H1 (cell line): Measurements from ENCODE around the gene LHFPL6. TPM values are rescaled to one million over a fixed set of nuclear protein-coding genes. Genes with fewer than 3 reads are reported as not detected.

Experiments
- ATF3 ChIP-seq: IDR thresholded peaks from 2 replicates; pipeline ENCODE4 v1.6.1; 2011; ENCODE audit warnings: low read depth, mild to moderate bottlenecking, low read length; ENCODE audit not compliant: insufficient read depth
- E2F6 ChIP-seq: IDR thresholded peaks from 2 replicates; pipeline ENCODE4 v1.6.1; 2012; ENCODE audit warnings: inconsistent platforms
- KDM1A ChIP-seq: fragments of 200-600, 300-600 bp; sonication (generic); IDR thresholded peaks from 2 replicates; pipeline ENCODE4 v1.7.1; 2016; ENCODE audit warnings: mild to moderate bottlenecking, low read length, borderline replicate concordance
- polyA plus RNA-seq, 7 experiments: library from polyadenylated mRNA; depleted of rRNA in 3 of 7; stranded (reverse) in 5 of 7; unstranded in 2 of 7; fragments of >200 nt in 5 of 7; fragments of 200-250 nt in 2 of 7; gene quantifications; 1 replicate in 5 of 7; 2 replicates in 1 of 7; 4 replicates in 1 of 7; pipeline versions ENCODE4 v1.2.1 to v1.2.3, GENCODE V29; 2011 to 2013; ENCODE audit warnings: missing spikeins in 2 of 7, mixed read lengths in 2 of 7
- total RNA-seq: library from RNA; stranded (reverse); fragmentation: NEBNext Ultra II Directional; extraction: Animal tissue kit (Norgen Biotek cat#: 25700); gene quantifications from 2 replicates; pipeline ENCODE4 v1.2.1, GENCODE V29; 2021

The LHFPL6 gene
- total and polyA plus RNA-seq, 2 of the 8 experiments (the other 6 are each of a cell fraction or from before 2014, with no cell fraction given): 7.6 to 17.0 TPM

GRCh38 chr13:39468306-39468705 is 134.7 kb downstream of the LHFPL6 start (continued):
- TF ChIP-seq ATF3 (no peak), E2F6 (no peak), KDM1A (no peak)
